Activated naive CD4-positive, alpha-beta T cell treated with anti-CD3 and anti-CD28 coated beads, Interleukin-2, amount 10 ng/mL, durations not matched to agents 7 days and 5 days (primary cell): ENCODE measurements around the gene CDH23.

Experiments used
- CTCF ChIA-PET: fragments of 350-600 bp; sonication (Branson Sonifier 250); formaldehyde crosslinking; loops from one replicate; lab custom pipeline; 2021; ENCODE audit warnings: antibody characterized with exemption; lab: Charles Lee
- DNase-seq: peaks from one replicate; pipeline ENCODE4 v3.0.0-alpha.2; 2020
- H3K27ac Mint-ChIP-seq: one replicate; pipeline ENCODE4 v1.8.0; 2021; ENCODE audit warnings: mild to moderate bottlenecking, moderate library complexity, mixed read lengths
- H3K27me3 Mint-ChIP-seq: one replicate; pipeline ENCODE4 v1.8.0; 2021; ENCODE audit warnings: mild to moderate bottlenecking, mixed read lengths
- H3K36me3 Mint-ChIP-seq: one replicate; pipeline ENCODE4 v1.8.0; 2021; ENCODE audit warnings: mixed read lengths
- H3K4me1 Mint-ChIP-seq: one replicate; pipeline ENCODE4 v1.8.0; 2021; ENCODE audit warnings: mixed read lengths
- H3K4me3 Mint-ChIP-seq: one replicate; pipeline ENCODE4 v1.8.0; 2021; ENCODE audit warnings: mild to moderate bottlenecking, moderate library complexity, mixed read lengths
- H3K9me3 Mint-ChIP-seq: one replicate; pipeline ENCODE4 v1.8.0; 2021; ENCODE audit warnings: mixed read lengths

CDH23 gene

DNA sequence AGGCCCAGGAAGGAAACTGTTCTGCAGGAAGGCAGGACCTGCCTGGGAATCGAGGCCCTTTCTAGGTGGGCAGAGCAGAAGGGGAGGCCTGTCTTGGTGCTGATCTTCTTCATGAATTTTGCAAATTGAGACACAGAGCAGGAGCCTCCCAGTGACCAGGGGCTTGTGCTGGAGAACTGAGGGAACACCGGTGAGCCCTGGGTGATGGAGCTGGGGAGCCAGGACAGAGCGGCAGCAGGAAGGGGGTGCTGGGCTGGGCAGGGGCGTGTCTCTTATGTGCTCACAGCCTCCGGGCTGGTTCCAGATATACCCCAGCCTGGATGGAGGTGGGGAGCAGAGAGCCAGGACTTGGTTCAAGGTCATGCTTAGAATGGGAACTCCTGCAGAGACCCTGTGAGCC lies 182.9 kb downstream of the CDH23 start:
- DNase-seq, result no peak
- Mint-ChIP-seq H3K4me3 (no peak overlapping the region), H3K4me1 (no peaks in the 10 kb centered on the region), H3K27me3 (peaks cover 7% of the 10 kb centered on the region), H3K27ac (no peak overlapping the region), H3K9me3 (no peaks in the 10 kb centered on the region), H3K36me3 (no peaks in the 10 kb centered on the region)
- CTCF ChIA-PET, result no interaction called here

DNA sequence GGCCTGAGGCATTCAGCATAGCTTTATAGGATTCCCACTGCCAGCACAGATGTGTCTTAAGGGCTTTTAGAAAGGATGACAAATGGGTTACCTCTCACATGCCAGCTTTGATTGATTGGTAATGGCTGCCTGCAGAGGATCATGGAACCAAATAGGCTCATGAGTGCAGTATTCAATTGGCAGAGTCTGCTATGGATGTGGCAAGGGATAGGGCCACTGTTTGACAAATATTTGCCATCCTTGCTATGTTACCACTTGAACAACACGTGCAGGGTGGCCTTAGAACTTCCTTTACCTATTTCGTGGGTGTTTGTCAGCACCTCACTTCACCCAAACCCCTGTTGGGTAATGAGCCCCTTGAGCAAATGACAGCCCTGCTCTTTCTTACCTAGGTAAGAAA lies 183.7 kb downstream of the CDH23 start:
- CTCF ChIA-PET, result no interaction called here
- Mint-ChIP-seq H3K4me1 (no peaks in the 10 kb centered on the region), H3K4me3 (no peak overlapping the region), H3K27ac (no peak overlapping the region), H3K9me3 (no peaks in the 10 kb centered on the region), H3K27me3 (peaks cover 7% of the 10 kb centered on the region), H3K36me3 (no peaks in the 10 kb centered on the region)
- no peak for DNase-seq

DNA sequence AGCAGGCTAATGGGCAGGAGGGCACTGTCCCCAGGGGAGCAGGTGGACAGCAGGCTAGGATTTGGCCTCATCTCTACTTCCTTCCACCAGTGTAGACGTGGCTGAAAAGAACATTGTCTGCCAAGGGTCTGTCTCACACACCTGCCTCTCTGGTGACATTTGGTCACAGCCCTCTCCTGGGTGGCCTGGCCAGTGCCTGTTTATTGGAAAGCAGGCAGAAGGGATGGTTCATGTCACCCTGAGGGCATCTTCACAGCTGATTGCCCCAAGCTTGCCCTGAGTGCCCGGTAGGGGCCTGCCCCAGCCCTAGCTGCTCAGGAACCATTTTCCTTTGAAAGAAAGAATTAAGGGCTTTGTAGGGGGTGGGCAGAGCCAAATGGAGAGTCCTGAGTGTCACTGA lies 184.2 kb downstream of the CDH23 start:
- CTCF ChIA-PET, result no interaction called here
- no peak overlapping the region for H3K4me3 Mint-ChIP-seq

DNA sequence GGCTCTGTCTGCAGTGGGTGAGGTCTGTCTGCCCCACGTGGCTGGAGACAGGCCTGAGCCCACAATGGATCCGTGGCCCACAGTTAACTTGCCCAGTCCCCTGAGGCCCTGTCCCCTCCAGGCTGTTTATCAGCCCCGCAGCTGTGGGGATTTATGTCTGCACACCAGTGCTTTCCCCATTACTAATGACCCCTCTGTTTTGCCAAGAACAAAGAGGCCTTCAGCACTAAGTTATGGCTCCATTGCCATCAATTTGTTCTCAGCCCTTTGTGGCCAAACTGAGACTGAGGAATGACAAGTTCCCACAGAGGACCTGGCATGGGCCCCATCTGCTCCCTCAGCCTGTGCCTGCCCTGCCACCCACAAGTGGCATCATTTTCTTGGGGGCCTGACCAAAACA lies 184.7 kb downstream of the CDH23 start:
- Mint-ChIP-seq H3K27me3 (peaks cover 7% of the 10 kb centered on the region), H3K4me3 (no peak overlapping the region), H3K4me1 (no peaks in the 10 kb centered on the region), H3K36me3 (no peaks in the 10 kb centered on the region), H3K27ac (no peak overlapping the region), H3K9me3 (no peaks in the 10 kb centered on the region)
- CTCF ChIA-PET, result no interaction called here
- no peak for DNase-seq

More for the DNA sequence above, 184.2 kb downstream of the CDH23 start:
- no peak for DNase-seq
- Mint-ChIP-seq H3K27ac (no peak overlapping the region), H3K9me3 (no peaks in the 10 kb centered on the region), H3K27me3 (peaks cover 7% of the 10 kb centered on the region), H3K4me1 (no peaks in the 10 kb centered on the region), H3K36me3 (no peaks in the 10 kb centered on the region)

DNA sequence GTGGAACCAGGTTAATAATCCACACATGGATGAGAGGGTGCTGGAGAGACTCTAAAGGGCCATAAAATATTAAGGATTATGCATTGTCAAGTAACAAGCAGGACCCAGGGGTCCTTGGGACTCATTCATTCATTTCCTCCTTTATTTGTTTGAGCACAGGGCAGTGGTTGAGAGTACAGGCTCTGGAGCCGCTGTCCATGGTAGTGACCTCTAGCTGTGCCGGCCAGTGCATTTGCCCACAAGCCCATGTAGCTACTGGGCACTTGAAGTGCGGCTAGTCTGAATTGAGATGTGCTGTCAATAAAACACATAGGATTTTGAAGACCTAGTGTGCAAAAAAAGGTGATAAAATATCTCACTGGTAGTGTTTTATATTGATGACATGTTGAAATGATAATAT lies 185.3 kb downstream of the CDH23 start:
- no peaks in the 10 kb centered on the region for H3K4me1 Mint-ChIP-seq
- peaks cover 7% of the 10 kb centered on the region for H3K27me3 Mint-ChIP-seq
- no peaks in the 10 kb centered on the region for H3K36me3 Mint-ChIP-seq
- no peak for DNase-seq
- H3K27ac Mint-ChIP-seq, result no peak overlapping the region
- CTCF ChIA-PET, result interaction anchor here (1.5 kb wide), 1 partner anchor 12 kb away, joined by 5 read pairs; no protein-coding TSS in a partner anchor
- no peak overlapping the region for H3K4me3 Mint-ChIP-seq
- H3K9me3 Mint-ChIP-seq, result no peaks in the 10 kb centered on the region

DNA sequence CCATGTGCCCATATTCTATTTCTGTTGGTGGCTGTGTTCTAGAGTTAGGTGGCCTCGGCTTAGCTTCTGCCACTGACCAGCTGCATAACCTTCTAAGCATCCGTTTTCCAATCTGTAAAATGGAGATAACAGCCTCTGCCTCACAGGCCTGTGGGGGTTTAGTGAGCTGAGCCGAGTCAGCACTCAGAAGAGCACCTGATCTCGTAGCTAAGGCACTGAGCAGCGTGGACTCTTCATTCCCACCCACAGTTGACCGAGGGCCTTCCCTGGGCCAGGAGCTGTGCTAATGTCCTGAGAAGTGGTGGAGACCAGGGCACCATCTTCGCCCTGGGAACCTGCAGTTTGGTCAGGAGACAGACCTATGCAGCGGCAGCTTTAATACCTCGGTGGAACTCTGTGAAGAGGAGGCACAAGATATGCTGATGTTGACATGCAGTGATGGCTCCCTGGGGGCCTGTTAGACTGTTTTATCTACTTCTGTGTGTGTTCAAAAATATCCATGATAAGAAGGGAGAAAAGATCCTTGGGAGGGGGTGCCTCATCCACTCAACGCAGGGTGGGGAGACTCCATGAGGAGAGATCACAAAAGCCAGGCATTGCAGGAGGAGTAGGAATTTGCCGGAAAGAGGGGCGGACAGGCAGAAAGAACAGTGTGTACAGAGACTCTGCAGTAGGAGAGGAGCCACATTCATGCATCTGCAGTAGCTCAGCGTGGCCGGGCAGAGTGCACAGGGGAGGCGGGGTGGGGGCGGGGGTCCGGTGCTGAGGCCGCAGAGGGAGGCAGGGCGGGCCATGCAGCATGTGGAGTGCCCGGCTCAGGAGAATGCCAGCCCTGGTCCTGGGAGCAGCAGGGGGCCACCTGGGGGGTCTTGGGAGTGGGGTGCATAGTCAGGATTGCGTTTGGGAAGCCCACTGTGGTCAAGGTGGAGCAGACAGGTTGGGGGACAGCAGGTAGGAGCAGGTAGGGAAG lies 186.1 kb downstream of the CDH23 start:
- peaks cover 7% of the 10 kb centered on the region for H3K27me3 Mint-ChIP-seq
- H3K4me1 Mint-ChIP-seq, result no peaks in the 10 kb centered on the region
- H3K9me3 Mint-ChIP-seq, result no peaks in the 10 kb centered on the region
- no peak overlapping the region for H3K27ac Mint-ChIP-seq
- CTCF ChIA-PET, result interaction anchor here (1.5 kb wide), 1 partner anchor 13 kb away, joined by 5 read pairs; no protein-coding TSS in a partner anchor
- no peak for DNase-seq
- H3K36me3 Mint-ChIP-seq, result no peaks in the 10 kb centered on the region
- no peak overlapping the region for H3K4me3 Mint-ChIP-seq

DNA sequence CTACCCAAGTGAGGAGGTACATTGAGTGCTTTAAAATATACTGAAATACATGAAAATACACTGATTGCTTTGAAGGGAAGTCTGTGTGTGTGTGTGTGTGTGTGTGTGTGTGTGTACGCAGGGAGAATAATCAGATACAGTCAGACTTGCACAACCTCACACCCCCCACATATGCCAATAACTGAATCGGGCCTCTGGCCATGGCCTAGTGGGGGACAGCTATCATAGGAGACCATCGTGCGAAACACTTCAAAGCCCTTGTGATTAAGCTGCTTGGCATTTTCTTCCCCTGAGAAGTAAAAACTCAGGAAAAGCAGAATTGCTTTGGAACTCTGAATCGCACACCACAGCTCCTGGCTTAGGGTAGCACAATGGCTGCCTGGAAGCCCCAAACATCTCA lies 187.7 kb downstream of the CDH23 start:
- Mint-ChIP-seq H3K36me3 (no peaks in the 10 kb centered on the region), H3K27me3 (peaks cover 8% of the 10 kb centered on the region), H3K4me3 (no peak overlapping the region), H3K27ac (no peak overlapping the region), H3K9me3 (no peaks in the 10 kb centered on the region), H3K4me1 (no peaks in the 10 kb centered on the region)
- DNase-seq, result no peak
- CTCF ChIA-PET, result no interaction called here

DNA sequence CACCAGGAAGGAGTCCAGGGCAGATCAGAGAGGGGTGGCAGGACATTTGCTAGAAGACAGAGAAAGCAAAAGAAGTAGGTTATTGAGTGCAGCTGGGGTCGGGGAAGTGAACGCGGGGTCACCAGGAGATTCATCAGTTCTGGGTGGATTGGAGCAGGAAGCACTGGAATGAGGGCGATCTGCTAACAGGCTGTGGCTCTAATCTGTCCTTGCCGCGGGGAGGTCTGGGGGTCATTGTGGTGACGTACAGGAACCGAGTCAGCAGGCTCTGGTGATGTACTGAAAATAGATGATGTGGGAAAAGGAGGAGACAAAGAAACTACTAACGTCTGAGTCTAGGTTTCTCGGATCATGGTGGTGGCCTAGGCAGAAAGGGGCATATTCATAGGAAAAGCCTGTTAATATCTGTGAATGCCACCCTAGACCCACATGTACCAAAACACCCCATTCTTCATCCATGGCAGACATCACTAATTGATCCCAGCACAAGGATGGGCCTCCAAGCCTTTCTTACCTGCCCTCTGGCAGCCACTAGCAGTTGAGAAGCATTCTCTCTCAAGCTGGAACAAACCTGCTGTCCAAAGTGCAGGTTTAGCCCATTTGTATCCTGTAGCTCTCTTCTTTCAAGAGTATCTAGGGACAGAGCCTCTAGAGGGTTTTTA lies 188.3 kb downstream of the CDH23 start:
- no peak overlapping the region for H3K4me3 Mint-ChIP-seq

DNA sequence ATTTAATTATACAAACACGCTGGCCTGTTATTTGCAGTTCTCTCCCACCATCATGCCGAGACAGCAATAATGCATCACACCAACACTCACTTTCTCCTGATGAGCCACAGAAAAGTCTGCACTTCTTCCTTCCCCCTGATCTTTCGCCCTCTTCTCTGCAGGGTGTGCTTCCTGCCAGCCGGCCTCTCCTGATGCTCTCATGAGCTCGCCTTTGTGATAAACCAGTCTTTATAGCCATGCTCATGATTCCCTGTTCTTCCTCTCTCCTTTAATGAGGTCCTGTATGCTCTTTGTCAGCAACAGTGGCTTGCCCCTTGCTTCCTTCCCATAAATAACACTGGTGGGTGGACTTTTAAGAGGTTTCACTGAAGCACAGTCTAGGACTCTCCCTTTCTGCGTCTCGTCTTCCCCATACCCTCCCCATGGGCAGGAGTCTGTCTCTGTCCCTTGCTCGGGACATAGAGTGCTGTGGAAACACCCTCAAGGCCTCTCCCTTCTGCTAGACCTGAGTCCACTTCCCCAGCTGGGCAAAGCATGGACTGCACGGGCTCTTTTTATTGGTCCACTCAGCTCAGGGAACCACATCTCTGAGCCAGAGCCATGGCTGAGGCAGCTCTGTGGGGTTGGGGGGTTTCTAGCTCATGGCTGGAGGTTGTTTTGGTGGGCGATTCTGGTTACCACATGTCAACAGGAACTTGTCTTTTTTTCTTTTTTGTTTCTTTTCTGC lies 189.0 kb downstream of the CDH23 start:
- Mint-ChIP-seq H3K4me3 (no peak overlapping the region), H3K36me3 (no peaks in the 10 kb centered on the region), H3K27ac (no peak overlapping the region), H3K4me1 (no peaks in the 10 kb centered on the region), H3K9me3 (no peaks in the 10 kb centered on the region), H3K27me3 (peaks cover 14% of the 10 kb centered on the region)
- CTCF ChIA-PET, result interaction anchor here (1.3 to 3.1 kb wide), 2 partner anchors 15 to 23 kb away, joined by 3 to 14 read pairs; no protein-coding TSS in a partner anchor
- no peak for DNase-seq

More for the DNA sequence above, 188.3 kb downstream of the CDH23 start:
- DNase-seq, result no peak
- Mint-ChIP-seq H3K4me1 (no peaks in the 10 kb centered on the region), H3K27ac (no peak overlapping the region), H3K9me3 (no peaks in the 10 kb centered on the region), H3K36me3 (no peaks in the 10 kb centered on the region), H3K27me3 (peaks cover 7% of the 10 kb centered on the region)
- CTCF ChIA-PET, result no interaction called here

DNA sequence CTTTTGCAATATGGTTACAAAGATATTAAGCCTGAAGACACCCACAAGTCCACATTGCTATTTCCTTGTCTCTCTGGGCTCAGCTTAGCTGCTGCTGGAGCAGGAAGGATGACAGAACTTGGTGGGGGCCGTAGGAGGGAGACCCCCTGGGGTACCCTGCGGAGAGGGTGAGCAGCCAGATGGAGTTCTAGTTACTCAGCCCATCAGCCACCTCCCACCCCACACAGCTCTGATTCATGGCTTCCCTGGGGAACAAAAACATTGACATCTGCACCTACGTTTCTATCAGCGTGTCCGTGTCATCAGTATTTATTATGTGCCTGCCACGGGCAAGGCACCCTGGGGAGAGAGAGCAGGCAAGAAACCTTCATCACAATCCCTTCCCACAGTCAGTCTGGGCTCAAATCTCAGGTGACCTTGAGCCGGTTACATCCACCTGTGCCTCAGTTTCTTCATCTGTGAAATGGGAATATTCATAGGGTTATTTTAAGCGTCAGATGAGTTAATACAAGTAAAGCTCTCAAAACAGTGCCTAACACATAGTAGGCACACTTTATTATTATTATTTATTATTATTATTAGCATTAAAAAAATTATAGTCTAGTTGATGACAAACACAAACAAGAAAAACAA lies 191.3 kb downstream of the CDH23 start:
- Mint-ChIP-seq H3K9me3 (no peaks in the 10 kb centered on the region), H3K27ac (no peak overlapping the region), H3K27me3 (peaks cover 33% of the 10 kb centered on the region), H3K4me1 (no peaks in the 10 kb centered on the region), H3K4me3 (no peak overlapping the region), H3K36me3 (no peaks in the 10 kb centered on the region)
- DNase-seq, result no peak
- CTCF ChIA-PET, result interaction anchor here (2.0 to 3.1 kb wide), 2 partner anchors 18 to 21 kb away, joined by 5 to 14 read pairs; no protein-coding TSS in a partner anchor

DNA sequence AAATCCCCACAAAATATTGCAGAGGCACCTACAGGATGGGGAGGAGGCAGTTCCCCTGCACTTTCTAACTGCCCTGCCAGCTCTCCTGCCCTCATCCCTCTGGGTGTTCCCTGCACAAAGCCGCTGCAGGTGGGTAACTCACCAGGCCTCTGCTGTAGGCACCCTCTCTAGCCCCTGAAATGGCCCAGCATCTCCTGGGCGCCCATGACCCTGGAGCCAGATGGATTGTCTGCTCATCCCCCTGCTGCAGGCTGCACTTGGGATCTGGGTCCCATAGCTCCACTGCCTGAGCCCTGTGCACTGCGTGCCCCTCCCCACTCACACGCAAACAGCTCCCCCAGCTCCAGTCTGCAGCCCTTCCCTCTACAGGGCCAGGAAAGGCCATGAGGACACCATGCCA lies 192.0 kb downstream of the CDH23 start:
- Mint-ChIP-seq H3K36me3 (no peaks in the 10 kb centered on the region), H3K4me1 (no peaks in the 10 kb centered on the region), H3K27me3 (peaks cover 30% of the 10 kb centered on the region), H3K27ac (no peak overlapping the region), H3K9me3 (no peaks in the 10 kb centered on the region), H3K4me3 (no peak overlapping the region)
- no peak for DNase-seq
- CTCF ChIA-PET, result interaction anchor here (1.0 to 3.1 kb wide), 2 partner anchors 18 to 286 kb away, joined by 3 to 14 read pairs; no protein-coding TSS in a partner anchor

DNA sequence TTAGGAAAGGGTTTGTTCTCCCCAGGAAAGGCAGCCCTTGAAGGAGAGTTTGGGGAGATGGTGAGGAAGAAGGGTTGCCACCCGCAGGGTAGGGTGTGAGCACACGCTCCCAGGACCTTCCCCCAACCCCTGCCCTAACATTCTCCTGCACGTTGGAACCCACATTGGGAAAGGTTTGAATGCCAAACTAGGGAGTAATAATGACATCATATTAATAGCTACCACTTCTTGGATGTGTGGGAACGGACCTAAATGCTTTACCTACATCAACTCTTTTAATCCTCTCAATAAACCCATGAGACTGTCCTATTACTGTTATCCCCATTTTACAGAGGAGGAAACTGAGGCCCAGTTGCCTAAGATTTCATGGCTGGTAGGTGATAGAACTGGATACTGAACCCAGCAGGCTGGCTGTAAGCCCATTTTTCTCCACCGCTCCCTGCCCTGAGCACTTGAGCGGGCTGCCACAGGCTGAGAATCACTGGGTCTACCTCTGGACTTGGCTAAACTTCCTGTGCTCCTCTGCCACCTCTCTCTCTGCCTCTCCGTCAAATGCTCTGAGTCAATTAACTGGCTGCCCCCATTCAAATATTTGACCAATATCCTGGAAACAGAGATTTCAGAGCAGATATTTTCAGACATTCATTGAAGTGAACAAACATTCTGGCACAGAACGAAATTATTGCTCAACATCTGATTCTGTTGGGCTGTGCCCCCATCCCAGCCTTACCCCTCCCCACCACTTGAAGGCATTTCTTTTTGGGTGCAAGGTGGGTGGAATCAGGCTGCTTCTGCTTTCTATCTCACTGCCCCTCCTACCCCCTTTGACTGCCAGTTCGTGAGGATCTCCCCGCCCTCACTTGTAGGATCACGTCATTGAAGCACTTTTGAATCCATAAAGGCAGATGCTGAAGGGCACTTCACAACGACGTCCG lies 193.2 kb downstream of the CDH23 start:
- DNase-seq, result no peak
- H3K36me3 Mint-ChIP-seq, result no peaks in the 10 kb centered on the region
- no peak overlapping the region for H3K4me3 Mint-ChIP-seq
- no peaks in the 10 kb centered on the region for H3K4me1 Mint-ChIP-seq
- H3K27ac Mint-ChIP-seq, result no peak overlapping the region
- H3K9me3 Mint-ChIP-seq, result no peaks in the 10 kb centered on the region
- H3K27me3 Mint-ChIP-seq, result peaks cover 30% of the 10 kb centered on the region
- CTCF ChIA-PET, result interaction anchor here (1.0 kb wide), 1 partner anchor 288 kb away, joined by 3 read pairs; no protein-coding TSS in a partner anchor
